HS-5 (cell line): Measurements from ENCODE around the gene VEZF1.

Experiments
- DNase-seq: peaks from one replicate; pipeline ENCODE4 v3.0.0-alpha.2; 2012; ENCODE audit warnings: low read depth

Gene VEZF1

GRCh38 chr17:57987581-57988300 is at the start of gene VEZF1:
Gene VEZF1 (minus strand): TSS chr17:57988254. CDS start chr17:57988111, 143 bp downstream.
- no peak for DNase-seq

- no peak for DNase-seq
Measured at GRCh38 chr17:58032691-58033415, 44.8 kb upstream of the VEZF1 start.

GRCh38 chr17:58028578-58028977 is 40.5 kb upstream of the VEZF1 start:
- no peak for DNase-seq

GRCh38 chr17:58020401-58020800 is 32.3 kb upstream of the VEZF1 start:
- DNase-seq, result no peak

- DNase-seq, result no peak
Measured at GRCh38 chr17:58019521-58019920, 31.5 kb upstream of the VEZF1 start.

- DNase-seq, result no peak
Measured at GRCh38 chr17:58019039-58019438, 31.0 kb upstream of the VEZF1 start.

GRCh38 chr17:58010067-58010799 is 22.2 kb upstream of the VEZF1 start:
- DNase-seq, result no peak

GRCh38 chr17:58007781-58008706 is 20.0 kb upstream of the VEZF1 start:
- no peak for DNase-seq

- DNase-seq, result peak; percentile 96
Measured at GRCh38 chr17:58006924-58007780, 19.1 kb upstream of the VEZF1 start, which contains the start of gene SRSF1. Gene SRSF1 (minus strand): TSS chr17:58007246. CDS start chr17:58007137, 109 bp downstream.

GRCh38 chr17:58006560-58006923 is 18.5 kb upstream of the VEZF1 start:
- no peak for DNase-seq

GRCh38 chr17:58005728-58006559 is 17.9 kb upstream of the VEZF1 start:
- DNase-seq, result no peak

- DNase-seq, result no peak
Measured at GRCh38 chr17:58005031-58005727, 17.1 kb upstream of the VEZF1 start.

GRCh38 chr17:58004060-58004459 is 16.0 kb upstream of the VEZF1 start:
- DNase-seq, result no peak

GRCh38 chr17:58002973-58003372 is 14.9 kb upstream of the VEZF1 start:
- no peak for DNase-seq

- DNase-seq, result no peak
Measured at GRCh38 chr17:58002154-58002948, 14.3 kb upstream of the VEZF1 start.

GRCh38 chr17:58001461-58002124 is 13.5 kb upstream of the VEZF1 start:
- DNase-seq, result no peak

- no peak for DNase-seq
Measured at GRCh38 chr17:57999496-58000017, 11.5 kb upstream of the VEZF1 start.
